ENCODE measurements around the gene KRTAP10-9. TPM values are rescaled to one million over a fixed set of nuclear protein-coding genes. Genes with fewer than 3 reads are reported as not detected.

Gene KRTAP10-9
- total and polyA plus RNA-seq, 2 of the 8 experiments (the other 6 are each of a cell fraction or from before 2014, with no cell fraction given), result not detected

- Histone ChIP-seq H3K79me2 (ENCODE audit: control insufficient read depth in 1 of 2, insufficient read depth in 2 of 2, low read length in 2 of 2) (no peaks in the 10 kb centered on the region), H4K8ac (ENCODE audit: extremely low read depth, insufficient read depth, low read length) (no peak within 1 kb of the TSS), H2BK5ac (ENCODE audit: low read depth, low read length) (no peak within 1 kb of the TSS), H3K4me3 (ENCODE audit: extremely low read depth in 1 of 4, insufficient read depth in 2 of 4, low read depth in 3 of 4, low read length in 4 of 4) (no peak within 1 kb of the TSS), H3K56ac (replicated peaks; ENCODE audit: insufficient read length, low read depth, low read length) (no peak within 1 kb of the TSS), H3K4ac (replicated peaks; ENCODE audit: insufficient read length, low read depth, low read length) (no peak within 1 kb of the TSS), H2BK12ac (ENCODE audit: low read depth, low read length) (no peak within 1 kb of the TSS), H3K9me3 (ENCODE audit: insufficient read depth in 2 of 2, low read depth in 1 of 2, low read length in 1 of 2) (peaks cover 0 to 4% of the 10 kb centered on the region in 2 experiments; a peak in 2 of 4 replicates), H3K23me2 (ENCODE audit: low read depth, low read length) (no peaks in the 10 kb centered on the region), H4K5ac (ENCODE audit: insufficient read length, low read depth, low read length) (no peak within 1 kb of the TSS), H3K36me3 (ENCODE audit: control insufficient read depth in 2 of 4, insufficient read depth in 4 of 4, low read length in 3 of 4) (no peaks in the 10 kb centered on the region), H3K79me1 (ENCODE audit: low read depth, low read length) (no peaks in the 10 kb centered on the region), H3K9ac (replicated peaks in 1 of 4; ENCODE audit: extremely low read depth in 1 of 4, low read depth in 3 of 4, low read length in 3 of 4) (no peak within 1 kb of the TSS), H4K20me1 (replicated peaks in 1 of 2; ENCODE audit: control insufficient read depth in 1 of 2, insufficient read depth in 2 of 2, low read length in 2 of 2) (no peaks in the 10 kb centered on the region), H3K23ac (ENCODE audit: insufficient read length) (no peak within 1 kb of the TSS), H2BK15ac (ENCODE audit: low read length) (no peak within 1 kb of the TSS), H2AK5ac (ENCODE audit: low read depth, low read length) (0 out of 2 replicates have a peak within 1 kb of the TSS, but pooled peaks have one; percentile 53), H3K18ac (ENCODE audit: extremely low read depth, low read length) (no peak within 1 kb of the TSS), H3K4me2 (ENCODE audit: insufficient read depth in 1 of 2, low read depth in 2 of 2, low read length in 2 of 2) (no peak within 1 kb of the TSS), H3K27ac (ENCODE audit: low read depth, low read length) (no peak within 1 kb of the TSS), H4K91ac (replicated peaks; ENCODE audit: insufficient read length, low read length) (no peak within 1 kb of the TSS), H2AFZ (ENCODE audit: low read length) (no peak within 1 kb of the TSS), H2BK20ac (ENCODE audit: low read length) (no peak within 1 kb of the TSS), H3K4me1 (replicated peaks in 1 of 4; ENCODE audit: control insufficient read depth in 3 of 4, insufficient read depth in 4 of 4, low read length in 3 of 4) (peaks cover 0 to 7% (median under 1%) of the 10 kb centered on the region in 4 experiments; a peak in 5 of 7 replicates), H3K27me3 (replicated peaks in 1 of 4; ENCODE audit: control insufficient read depth in 3 of 4, extremely low read depth in 1 of 4, insufficient read depth in 3 of 4, low read length in 3 of 4) (peaks cover 0 to 2% (median 0%) of the 10 kb centered on the region in 4 experiments; a peak in 1 of 7 replicates), H3K14ac (ENCODE audit: insufficient read length) (no peak within 1 kb of the TSS), H2BK120ac (replicated peaks; ENCODE audit: low read depth, low read length) (no peak within 1 kb of the TSS)
- 85% methylated on average over 9 of the region's 9 CpGs; no CpG with 5 or more reads in 1 of the 2 experiments for WGBS, 2 experiments (ENCODE audit: extremely low coverage in 1 of 2, insufficient coverage in 1 of 2, insufficient read length in 1 of 2, insufficient replicate concordance in 2 of 2, low coverage in 1 of 2, low lambda C conversion rate in 2 of 2, missing lambda C conversion rate in 1 of 2)
- ChIA-PET CTCF (ENCODE audit: partially characterized antibody) (interaction anchor here (0.8 kb wide), 1 partner anchor 72 kb away, joined by 3 read pairs; no protein-coding TSS in a partner anchor), POLR2A (ENCODE audit: partially characterized antibody) (no interaction called here)
- no peak for DNase-seq (ENCODE audit: low read depth in 1 of 2, low spot score in 2 of 2)
- FAIRE-seq, result no peak
- TF ChIP-seq NRF1 (IDR thresholded peaks at IDR 0.05; ENCODE audit: low read depth, low read length) (no peak), HDAC6 (IDR thresholded peaks at IDR 0.05; ENCODE audit: low read depth, low read length) (no peak), RXRA (IDR thresholded peaks at IDR 0.05; ENCODE audit: insufficient read depth, low read depth, low read length) (no peak), ZNF274 (IDR thresholded peaks at IDR 0.05; ENCODE audit: borderline replicate concordance, extremely low read depth, low read length) (no peak), POU5F1 (IDR thresholded peaks at IDR 0.05; ENCODE audit: low read depth, low read length) (no peak), CHD2 (IDR thresholded peaks at IDR 0.05; ENCODE audit: low read length) (no peak), KDM5A (IDR thresholded peaks at IDR 0.05; ENCODE audit: low read length) (no peak), SP4 (IDR thresholded peaks at IDR 0.05; ENCODE audit: low read length) (no peak), JUN (IDR thresholded peaks at IDR 0.05; ENCODE audit: low read depth, low read length) (no peak), MAX (IDR thresholded peaks at IDR 0.05) (no peak), KDM1A (IDR thresholded peaks at IDR 0.05; ENCODE audit: borderline replicate concordance, low read length) (no peak), SIN3A (conservative IDR thresholded peaks at IDR 0.05 in 1 of 2, IDR thresholded peaks at IDR 0.05 in 1 of 2; ENCODE audit: low read depth in 1 of 2, low read length in 2 of 2) (no peak), EZH2 (IDR thresholded peaks at IDR 0.05; ENCODE audit: low read depth, low read length, severe bottlenecking) (no peak), ASH2L (IDR thresholded peaks at IDR 0.05; ENCODE audit: low read length) (no peak)
These were observed 27.8 kb downstream of the KRTAP10-9 start, which contains the start of gene KRTAP12-4 for GRCh38 chr21:44654576-44655175. TSS of gene KRTAP12-4 (minus strand) at chr21:44654659. CDS start at chr21:44654614, 45 bp downstream.

Data from H1 (cell line).